Endodermal cell (in vitro differentiated cells): ENCODE results near the gene NKPD1. TPM values are rescaled to one million over a fixed set of nuclear protein-coding genes. Genes with fewer than 3 reads are reported as not detected.

Source experiments
- DNase-seq: peaks from one replicate; pipeline ENCODE4 v3.0.0-alpha.2; 2017
- H3K27ac ChIP-seq: 2 replicates; pipeline ENCODE4 v1.5.1; 2013; ENCODE audit warnings: mild to moderate bottlenecking, low read depth, low read length, moderate library complexity
- H3K27me3 ChIP-seq: 2 replicates; pipeline ENCODE4 v1.6.1; 2013; ENCODE audit warnings: mild to moderate bottlenecking, low read length, moderate library complexity; ENCODE audit not compliant: insufficient read depth, control insufficient read depth, poor library complexity, severe bottlenecking
- H3K36me3 ChIP-seq: 2 replicates; pipeline ENCODE4 v1.7.0; 2013; ENCODE audit warnings: mild to moderate bottlenecking, low read length, moderate library complexity; ENCODE audit not compliant: control insufficient read depth, insufficient read depth
- H3K4me1 ChIP-seq: one replicate; pipeline ENCODE4 v1.7.0; 2013; ENCODE audit warnings: low read length; ENCODE audit not compliant: control insufficient read depth, insufficient read depth
- H3K4me3 ChIP-seq: 2 replicates; pipeline ENCODE4 v1.5.1; 2013; ENCODE audit warnings: mild to moderate bottlenecking, low read length, moderate library complexity
- H3K9ac ChIP-seq: 2 replicates; pipeline ENCODE4 v1.6.1; 2013; ENCODE audit warnings: mild to moderate bottlenecking, low read length, moderate library complexity; ENCODE audit not compliant: poor library complexity, severe bottlenecking; ENCODE audit errors: extremely low read depth
- H3K9me3 ChIP-seq: 2 replicates; pipeline ENCODE4 v1.6.1; 2013; ENCODE audit warnings: mild to moderate bottlenecking, low read length, moderate library complexity; ENCODE audit not compliant: control insufficient read depth
- H3K27ac Mint-ChIP-seq: 2 replicates; pipeline ENCODE4 v1.8.0; 2020; ENCODE audit warnings: mixed read lengths
- H3K27me3 Mint-ChIP-seq: 2 replicates; pipeline ENCODE4 v1.8.0; 2021; ENCODE audit warnings: mild to moderate bottlenecking, mixed read lengths; ENCODE audit not compliant: insufficient read depth
- H3K36me3 Mint-ChIP-seq: 2 replicates; pipeline ENCODE4 v1.8.0; 2020; ENCODE audit warnings: low read depth, mixed read lengths
- H3K4me1 Mint-ChIP-seq: 2 replicates; pipeline ENCODE4 v1.8.0; 2020; ENCODE audit warnings: mixed read lengths
- H3K4me3 Mint-ChIP-seq: 2 replicates; pipeline ENCODE4 v1.8.0; 2020; ENCODE audit warnings: mild to moderate bottlenecking, moderate library complexity, mixed read lengths
- H3K9me3 Mint-ChIP-seq: 2 replicates; pipeline ENCODE4 v1.8.0; 2020; ENCODE audit warnings: mild to moderate bottlenecking, mixed read lengths
- CTCF ChIP-seq: fragments of 200-600 bp; sonication (generic); conservative IDR thresholded peaks from 2 replicates; pipeline ENCODE4 v1.5.0; 2021; ENCODE audit warnings: antibody characterized with exemption, mild to moderate bottlenecking
- WGBS, 2 experiments: methylation state at CpG; one replicate each; pipeline versions ENCODE4 v1.1.5 to v1.1.7; 2013; ENCODE audit warnings: missing lambda C conversion rate in 2 of 2, mixed read lengths in 1 of 2; ENCODE audit not compliant: insufficient coverage in 1 of 2, insufficient read length in 1 of 2; 5-methylcytosine and 5-hydroxymethylcytosine counted together
- total RNA-seq, 2 donors: library from RNA; stranded (reverse); fragmentation: NEBNext Ultra II Directional in 1 of 2; extraction: Animal tissue kit (Norgen Biotek cat#: 25700) in 1 of 2; gene quantifications; 2 replicates in 1 of 2; 3 replicates in 1 of 2; pipeline ENCODE4 v1.2.1, GENCODE V29; 2021

NKPD1 gene
- total RNA-seq, 2 donors from 2014 or later = 0.15 to 0.22 TPM

DNA sequence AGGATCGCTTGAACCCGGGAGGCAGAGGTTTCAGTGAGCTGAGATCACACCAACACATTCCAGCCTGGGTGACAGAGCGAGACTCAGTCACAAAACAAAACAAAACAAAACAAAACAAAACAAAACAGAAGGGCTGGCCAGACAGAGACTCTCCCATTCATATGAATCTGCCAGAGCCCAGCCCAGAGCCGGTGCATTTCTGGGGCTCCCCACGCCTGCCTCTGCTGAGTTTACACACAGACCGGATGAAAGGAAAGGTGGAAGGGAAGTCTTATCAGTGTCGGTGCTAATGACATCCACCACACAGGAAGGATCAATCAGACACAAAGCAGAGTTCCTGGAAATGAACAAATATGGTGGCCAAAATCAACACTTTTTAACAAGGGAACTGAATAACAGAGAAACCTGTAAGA lies 10.4 kb upstream of the NKPD1 start:
- Mint-ChIP-seq H3K9me3 (no peaks in the 10 kb centered on the region), H3K4me3 (no peak overlapping the region), H3K36me3 (no peaks in the 10 kb centered on the region), H3K27ac (peak overlapping the region; percentile 18), H3K27me3 (no peaks in the 10 kb centered on the region), H3K4me1 (peaks cover 8% of the 10 kb centered on the region)
- peaks cover 5% of the 10 kb centered on the region for H3K4me1 ChIP-seq
- H3K36me3 ChIP-seq = no peaks in the 10 kb centered on the region
- H3K27ac ChIP-seq = no peak overlapping the region
- no peak overlapping the region for H3K4me3 ChIP-seq
- H3K27me3 ChIP-seq = no peaks in the 10 kb centered on the region
- WGBS, 2 experiments = 88 to 95% methylated on average over 4 to 7 of the region's 7 CpGs
- H3K9ac ChIP-seq = no peak overlapping the region
- no peaks in the 10 kb centered on the region for H3K9me3 ChIP-seq
- TF ChIP-seq CTCF = no peak
- peak; percentile 43 for DNase-seq

GRCh38 chr19:45170146-45171106 lies 9.6 kb upstream of the NKPD1 start:
- Histone ChIP-seq H3K4me1 (peaks cover 5% of the 10 kb centered on the region), H3K9ac (no peak overlapping the region), H3K4me3 (no peak overlapping the region), H3K9me3 (no peaks in the 10 kb centered on the region), H3K36me3 (no peaks in the 10 kb centered on the region), H3K27ac (no peak overlapping the region), H3K27me3 (no peaks in the 10 kb centered on the region)
- no peaks in the 10 kb centered on the region for H3K27me3 Mint-ChIP-seq
- H3K9me3 Mint-ChIP-seq = no peaks in the 10 kb centered on the region
- no peak overlapping the region for H3K27ac Mint-ChIP-seq
- H3K4me1 Mint-ChIP-seq = peaks cover 8% of the 10 kb centered on the region
- WGBS, 2 experiments = 89 to 90% methylated on average over 17 to 21 of the region's 21 CpGs
- H3K4me3 Mint-ChIP-seq = no peak overlapping the region
- H3K36me3 Mint-ChIP-seq = no peaks in the 10 kb centered on the region
- DNase-seq = no peak
- no peak for TF ChIP-seq CTCF

- H3K4me1 Mint-ChIP-seq = peaks cover 8% of the 10 kb centered on the region
- Histone ChIP-seq H3K4me3 (no peak overlapping the region), H3K9me3 (no peaks in the 10 kb centered on the region), H3K9ac (no peak overlapping the region), H3K27ac (no peak overlapping the region), H3K27me3 (no peaks in the 10 kb centered on the region), H3K4me1 (peaks cover 5% of the 10 kb centered on the region), H3K36me3 (no peaks in the 10 kb centered on the region)
- no peak for DNase-seq
- no peak overlapping the region for H3K27ac Mint-ChIP-seq
- H3K9me3 Mint-ChIP-seq = no peaks in the 10 kb centered on the region
- no peak overlapping the region for H3K4me3 Mint-ChIP-seq
- no peak for TF ChIP-seq CTCF
- H3K36me3 Mint-ChIP-seq = no peaks in the 10 kb centered on the region
- H3K27me3 Mint-ChIP-seq = no peaks in the 10 kb centered on the region
- WGBS, 2 experiments = 86 to 93% methylated on average over 7 to 10 of the region's 10 CpGs
Measured at GRCh38 chr19:45169602-45170001, 8.8 kb upstream of the NKPD1 start.
